Type B pancreatic cell (in vitro differentiated cells): ENCODE measurements around the gene TKT. TPM values are rescaled to one million over a fixed set of nuclear protein-coding genes. Genes with fewer than 3 reads are reported as not detected.

Experiments
- DNase-seq: peaks from one replicate; pipeline ENCODE4 v3.0.0; 2021; ENCODE audit warnings: mixed read lengths; ENCODE audit not compliant: unreplicated experiment; ENCODE audit errors: extremely low spot score
- H3K27ac Mint-ChIP-seq: 2 replicates; pipeline ENCODE4 v1.8.0; 2021; ENCODE audit warnings: mild to moderate bottlenecking, mixed read lengths
- H3K27me3 Mint-ChIP-seq: 2 replicates; pipeline ENCODE4 v1.8.0; 2021; ENCODE audit warnings: mixed read lengths
- H3K36me3 Mint-ChIP-seq: 2 replicates; pipeline ENCODE4 v1.8.0; 2021; ENCODE audit warnings: mixed read lengths
- H3K4me1 Mint-ChIP-seq: one replicate; pipeline ENCODE4 v1.8.0; 2021; ENCODE audit warnings: mixed read lengths; ENCODE audit not compliant: unreplicated experiment
- H3K4me3 Mint-ChIP-seq: 2 replicates; pipeline ENCODE4 v1.8.0; 2021; ENCODE audit warnings: mild to moderate bottlenecking, mixed read lengths
- H3K9me3 Mint-ChIP-seq: 2 replicates; pipeline ENCODE4 v1.8.0; 2021; ENCODE audit warnings: mixed read lengths
- total RNA-seq: library from RNA; stranded (reverse); gene quantifications from 2 replicates; pipeline ENCODE4 v1.2.1, GENCODE V29; 2021; ENCODE audit warnings: low replicate concordance
- TF ChIP-seq, protein P1 (sequence below): fragments of 200-600 bp; sonication (generic); conservative IDR thresholded peaks from 2 replicates; pipeline ENCODE4 v1.5.0; 2021; ENCODE audit warnings: antibody characterized with exemption, mild to moderate bottlenecking

The TKT gene
- total RNA-seq, 1 donor from 2014 or later = 318 TPM

DNA sequence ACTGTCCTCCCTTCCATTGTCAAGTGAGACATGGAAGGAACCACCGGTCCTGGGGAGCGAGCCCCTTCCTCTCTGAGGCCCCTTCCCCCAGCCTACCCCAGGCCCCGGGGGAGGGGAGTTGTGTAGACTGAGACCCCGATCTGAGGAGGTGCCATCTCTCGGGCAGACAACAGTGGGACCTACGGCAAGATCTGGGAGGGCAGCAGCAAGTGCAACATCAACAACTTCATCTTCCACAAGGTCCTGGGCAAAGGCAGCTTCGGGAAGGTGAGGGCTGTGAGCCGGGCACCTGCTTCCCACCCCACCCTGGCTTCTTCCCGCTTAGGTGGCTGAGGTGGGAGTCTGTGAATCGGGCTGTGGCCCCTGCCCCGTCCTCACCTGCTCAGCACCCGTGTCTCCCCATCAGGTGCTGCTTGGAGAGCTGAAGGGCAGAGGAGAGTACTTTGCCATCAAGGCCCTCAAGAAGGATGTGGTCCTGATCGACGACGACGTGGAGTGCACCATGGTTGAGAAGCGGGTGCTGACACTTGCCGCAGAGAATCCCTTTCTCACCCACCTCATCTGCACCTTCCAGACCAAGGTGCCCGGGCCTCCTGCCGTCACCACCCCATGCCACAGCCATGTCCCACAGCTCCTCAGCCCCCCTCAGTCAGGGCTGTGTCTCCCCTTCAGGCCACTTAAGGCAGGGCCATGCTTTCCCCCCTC is 69.9 kb downstream of the TKT start:
- H3K4me3 Mint-ChIP-seq = no peak overlapping the region
- H3K4me1 Mint-ChIP-seq = no peaks in the 10 kb centered on the region
- TF ChIP-seq, protein P1, sequence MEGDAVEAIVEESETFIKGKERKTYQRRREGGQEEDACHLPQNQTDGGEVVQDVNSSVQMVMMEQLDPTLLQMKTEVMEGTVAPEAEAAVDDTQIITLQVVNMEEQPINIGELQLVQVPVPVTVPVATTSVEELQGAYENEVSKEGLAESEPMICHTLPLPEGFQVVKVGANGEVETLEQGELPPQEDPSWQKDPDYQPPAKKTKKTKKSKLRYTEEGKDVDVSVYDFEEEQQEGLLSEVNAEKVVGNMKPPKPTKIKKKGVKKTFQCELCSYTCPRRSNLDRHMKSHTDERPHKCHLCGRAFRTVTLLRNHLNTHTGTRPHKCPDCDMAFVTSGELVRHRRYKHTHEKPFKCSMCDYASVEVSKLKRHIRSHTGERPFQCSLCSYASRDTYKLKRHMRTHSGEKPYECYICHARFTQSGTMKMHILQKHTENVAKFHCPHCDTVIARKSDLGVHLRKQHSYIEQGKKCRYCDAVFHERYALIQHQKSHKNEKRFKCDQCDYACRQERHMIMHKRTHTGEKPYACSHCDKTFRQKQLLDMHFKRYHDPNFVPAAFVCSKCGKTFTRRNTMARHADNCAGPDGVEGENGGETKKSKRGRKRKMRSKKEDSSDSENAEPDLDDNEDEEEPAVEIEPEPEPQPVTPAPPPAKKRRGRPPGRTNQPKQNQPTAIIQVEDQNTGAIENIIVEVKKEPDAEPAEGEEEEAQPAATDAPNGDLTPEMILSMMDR = no peak
- no peaks in the 10 kb centered on the region for H3K9me3 Mint-ChIP-seq
- no peak overlapping the region for H3K27ac Mint-ChIP-seq
- peaks cover 10% of the 10 kb centered on the region for H3K36me3 Mint-ChIP-seq
- H3K27me3 Mint-ChIP-seq = no peaks in the 10 kb centered on the region
- DNase-seq = no peak

DNA sequence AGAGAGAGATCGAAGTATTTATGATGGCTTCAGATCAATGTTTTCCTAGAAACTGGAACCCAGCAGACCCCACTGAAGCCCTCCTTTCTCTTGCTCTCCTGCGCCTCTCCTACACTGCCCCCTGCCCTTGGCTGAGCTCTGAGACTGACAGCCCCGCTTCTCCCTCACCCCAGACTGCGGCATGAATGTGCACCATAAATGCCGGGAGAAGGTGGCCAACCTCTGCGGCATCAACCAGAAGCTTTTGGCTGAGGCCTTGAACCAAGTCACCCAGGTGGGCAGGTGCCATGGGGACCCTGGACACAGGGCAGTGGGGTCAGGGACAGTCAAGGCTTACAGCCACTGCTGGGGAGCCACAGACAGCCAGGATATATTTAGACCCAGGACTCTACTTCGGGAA is 71.1 kb downstream of the TKT start:
- Mint-ChIP-seq H3K9me3 (no peaks in the 10 kb centered on the region), H3K36me3 (peaks cover 4% of the 10 kb centered on the region), H3K27ac (no peak overlapping the region), H3K27me3 (no peaks in the 10 kb centered on the region), H3K4me1 (no peaks in the 10 kb centered on the region), H3K4me3 (no peak overlapping the region)
- no peak for DNase-seq
- TF ChIP-seq, protein P1 = no peak

DNA sequence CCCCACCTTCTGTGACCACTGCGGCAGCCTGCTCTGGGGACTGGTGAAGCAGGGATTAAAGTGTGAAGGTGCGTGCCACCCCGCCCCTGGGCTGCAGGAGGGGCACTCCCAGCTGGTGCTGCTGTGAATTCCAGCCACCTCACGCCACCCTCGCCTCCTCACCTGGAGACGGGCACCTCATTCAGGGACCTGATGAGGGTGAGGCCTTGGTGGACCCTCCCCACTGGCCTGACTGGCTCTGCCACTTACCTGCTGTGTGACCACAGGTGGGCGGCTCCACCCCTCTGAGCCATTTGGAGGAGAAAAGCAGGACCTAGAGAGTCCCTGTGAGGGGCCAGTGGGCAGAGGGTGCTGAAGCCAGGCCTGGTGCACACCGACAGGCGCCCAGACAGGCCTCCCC is 72.3 kb downstream of the TKT start:
- Mint-ChIP-seq H3K4me3 (no peak overlapping the region), H3K36me3 (peaks cover 4% of the 10 kb centered on the region), H3K27me3 (no peaks in the 10 kb centered on the region), H3K27ac (no peak overlapping the region), H3K4me1 (no peaks in the 10 kb centered on the region), H3K9me3 (no peaks in the 10 kb centered on the region)
- TF ChIP-seq, protein P1 = no peak
- no peak for DNase-seq

DNA sequence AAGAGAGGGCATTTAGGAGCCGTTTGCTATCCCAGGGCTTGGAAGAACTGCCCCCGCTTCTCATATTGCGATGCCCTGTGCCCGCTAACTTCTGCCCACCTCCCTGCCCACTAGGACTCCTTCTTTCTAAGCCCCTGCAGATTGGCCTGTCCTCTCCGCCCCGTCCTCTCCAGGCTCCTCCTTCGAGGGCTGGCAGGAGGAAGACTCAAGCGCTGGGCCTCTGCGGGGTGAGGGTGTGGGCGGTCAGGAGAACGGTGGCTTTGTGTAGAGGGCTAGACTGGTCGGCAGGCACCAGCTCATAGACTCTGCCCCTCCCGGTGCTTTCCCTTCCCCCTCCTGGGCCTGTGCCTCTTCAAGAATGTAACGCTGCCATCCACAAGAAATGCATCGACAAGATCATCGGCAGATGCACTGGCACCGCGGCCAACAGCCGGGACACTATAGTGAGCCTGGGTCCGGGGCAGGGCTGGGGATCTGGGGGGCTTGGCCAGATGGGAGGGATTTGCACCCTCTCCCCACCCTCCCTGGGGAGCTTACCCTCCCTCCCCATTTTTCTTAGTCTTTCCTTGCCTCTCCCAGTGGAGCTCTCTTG is 73.0 kb downstream of the TKT start:
- Mint-ChIP-seq H3K4me1 (no peaks in the 10 kb centered on the region), H3K36me3 (peaks cover 4% of the 10 kb centered on the region), H3K4me3 (no peak overlapping the region), H3K27me3 (no peaks in the 10 kb centered on the region), H3K9me3 (no peaks in the 10 kb centered on the region), H3K27ac (no peak overlapping the region)
- TF ChIP-seq, protein P1 = no peak
- DNase-seq = no peak

DNA sequence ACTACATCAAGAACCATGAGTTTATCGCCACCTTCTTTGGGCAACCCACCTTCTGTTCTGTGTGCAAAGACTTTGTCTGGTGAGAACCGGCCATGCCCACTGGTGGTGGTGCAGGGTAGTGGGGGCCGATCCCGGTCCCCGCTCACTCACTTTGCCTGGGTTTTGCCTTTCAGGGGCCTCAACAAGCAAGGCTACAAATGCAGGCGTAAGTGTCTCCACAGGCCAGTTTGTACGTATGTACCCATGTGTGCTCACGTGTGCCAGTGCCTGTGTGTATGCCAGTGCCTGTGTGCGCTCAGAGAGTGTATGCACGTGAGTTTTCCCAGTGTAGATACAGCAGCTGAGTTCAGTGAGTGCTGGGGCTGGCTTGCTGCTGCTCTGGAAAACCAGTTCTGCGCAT is 74.3 kb downstream of the TKT start:
- H3K4me3 Mint-ChIP-seq = no peak overlapping the region
- TF ChIP-seq, protein P1 = no peak
- H3K36me3 Mint-ChIP-seq = peaks cover 4% of the 10 kb centered on the region
- no peaks in the 10 kb centered on the region for H3K27me3 Mint-ChIP-seq
- no peak overlapping the region for H3K27ac Mint-ChIP-seq
- no peaks in the 10 kb centered on the region for H3K9me3 Mint-ChIP-seq
- H3K4me1 Mint-ChIP-seq = no peaks in the 10 kb centered on the region
- no peak for DNase-seq
